Activated naive CD4-positive, alpha-beta T cell treated with anti-CD3 and anti-CD28 coated beads, Interleukin-2, amount 50 U/mL, for 24 hours (primary cell): ENCODE results near the gene TNFRSF18.

Experiments
- H3K27ac Mint-ChIP-seq: one replicate; pipeline ENCODE4 v1.8.0; 2021; ENCODE audit warnings: mild to moderate bottlenecking, mixed read lengths
- H3K27me3 Mint-ChIP-seq: one replicate; pipeline ENCODE4 v1.8.0; 2021; ENCODE audit warnings: mixed read lengths
- H3K36me3 Mint-ChIP-seq: one replicate; pipeline ENCODE4 v1.8.0; 2021; ENCODE audit warnings: mixed read lengths
- H3K4me1 Mint-ChIP-seq: one replicate; pipeline ENCODE4 v1.8.0; 2021; ENCODE audit warnings: mixed read lengths
- H3K4me3 Mint-ChIP-seq: one replicate; pipeline ENCODE4 v1.8.0; 2021; ENCODE audit warnings: mild to moderate bottlenecking, mixed read lengths
- H3K9me3 Mint-ChIP-seq: one replicate; pipeline ENCODE4 v1.8.0; 2021; ENCODE audit warnings: mixed read lengths

TNFRSF18 gene

DNA sequence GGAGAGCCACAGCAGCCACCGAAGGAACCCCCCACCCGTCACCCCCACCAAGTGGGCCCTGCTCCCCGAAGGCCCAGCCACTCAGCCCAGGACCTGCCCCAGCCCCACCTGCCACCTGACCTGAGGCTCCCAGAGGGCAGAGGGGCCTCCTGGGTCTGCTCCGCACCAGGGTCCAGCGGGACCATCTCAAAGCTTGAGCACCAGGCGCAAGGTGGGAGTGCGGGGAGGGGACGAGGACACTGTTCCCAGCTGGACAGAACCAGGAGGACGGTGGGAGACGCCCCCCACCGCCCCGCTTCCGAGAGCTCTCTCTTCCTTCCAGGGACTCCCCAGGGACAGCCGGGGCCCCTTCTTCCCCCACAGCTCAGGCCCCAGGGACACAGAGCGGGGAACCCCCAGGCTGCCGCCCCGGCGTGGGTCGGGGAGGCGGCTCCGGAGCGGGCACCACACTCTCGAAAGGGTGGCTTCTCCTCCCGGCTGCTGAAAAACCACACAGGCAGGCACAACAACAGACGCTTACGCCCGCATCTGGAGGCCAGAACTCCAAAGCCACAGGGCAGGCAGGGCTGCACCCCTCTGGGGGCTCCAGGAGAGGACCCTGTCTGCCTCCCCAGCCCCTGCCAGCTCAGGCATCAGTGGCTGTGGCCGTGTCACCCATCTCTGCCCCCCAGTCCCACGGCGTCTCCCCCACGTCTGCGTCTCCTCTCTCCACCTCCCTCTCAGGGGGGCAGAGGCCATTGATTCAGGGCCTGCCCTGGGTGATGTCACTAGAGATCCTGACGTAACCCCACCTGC is 34.6 kb downstream of the TNFRSF18 start:
- no peak overlapping the region for H3K4me3 Mint-ChIP-seq
- H3K27ac Mint-ChIP-seq = no peak overlapping the region

DNA sequence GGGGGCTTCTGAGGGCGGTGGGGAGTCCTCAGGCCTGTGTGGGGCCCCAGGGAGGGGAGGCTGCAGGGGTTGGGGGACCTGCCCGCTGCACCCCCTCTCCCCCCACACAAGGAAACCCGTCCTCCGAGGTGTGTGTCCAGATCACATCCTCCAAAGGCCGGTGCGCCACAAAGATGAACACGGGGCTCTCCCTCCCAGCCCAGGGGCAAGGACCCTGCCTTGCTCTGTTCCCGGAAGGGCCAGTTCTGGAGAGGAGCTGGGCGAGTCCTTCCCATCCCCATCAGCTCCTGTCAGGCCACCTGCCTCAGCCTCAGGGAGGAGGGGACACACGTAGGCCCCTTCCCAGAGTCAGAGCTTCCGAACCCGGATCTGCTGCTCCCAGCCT is 35.2 kb downstream of the TNFRSF18 start:
- no peaks in the 10 kb centered on the region for H3K36me3 Mint-ChIP-seq
- H3K27ac Mint-ChIP-seq = no peak overlapping the region
- H3K27me3 Mint-ChIP-seq = peaks cover 5% of the 10 kb centered on the region
- no peaks in the 10 kb centered on the region for H3K9me3 Mint-ChIP-seq
- H3K4me3 Mint-ChIP-seq = no peak overlapping the region
- peaks cover 13% of the 10 kb centered on the region for H3K4me1 Mint-ChIP-seq

More for the DNA sequence above, 34.6 kb downstream of the TNFRSF18 start:
- H3K27me3 Mint-ChIP-seq = peaks cover 5% of the 10 kb centered on the region
- H3K9me3 Mint-ChIP-seq = no peaks in the 10 kb centered on the region
- peaks cover 13% of the 10 kb centered on the region for H3K4me1 Mint-ChIP-seq
- no peaks in the 10 kb centered on the region for H3K36me3 Mint-ChIP-seq

DNA sequence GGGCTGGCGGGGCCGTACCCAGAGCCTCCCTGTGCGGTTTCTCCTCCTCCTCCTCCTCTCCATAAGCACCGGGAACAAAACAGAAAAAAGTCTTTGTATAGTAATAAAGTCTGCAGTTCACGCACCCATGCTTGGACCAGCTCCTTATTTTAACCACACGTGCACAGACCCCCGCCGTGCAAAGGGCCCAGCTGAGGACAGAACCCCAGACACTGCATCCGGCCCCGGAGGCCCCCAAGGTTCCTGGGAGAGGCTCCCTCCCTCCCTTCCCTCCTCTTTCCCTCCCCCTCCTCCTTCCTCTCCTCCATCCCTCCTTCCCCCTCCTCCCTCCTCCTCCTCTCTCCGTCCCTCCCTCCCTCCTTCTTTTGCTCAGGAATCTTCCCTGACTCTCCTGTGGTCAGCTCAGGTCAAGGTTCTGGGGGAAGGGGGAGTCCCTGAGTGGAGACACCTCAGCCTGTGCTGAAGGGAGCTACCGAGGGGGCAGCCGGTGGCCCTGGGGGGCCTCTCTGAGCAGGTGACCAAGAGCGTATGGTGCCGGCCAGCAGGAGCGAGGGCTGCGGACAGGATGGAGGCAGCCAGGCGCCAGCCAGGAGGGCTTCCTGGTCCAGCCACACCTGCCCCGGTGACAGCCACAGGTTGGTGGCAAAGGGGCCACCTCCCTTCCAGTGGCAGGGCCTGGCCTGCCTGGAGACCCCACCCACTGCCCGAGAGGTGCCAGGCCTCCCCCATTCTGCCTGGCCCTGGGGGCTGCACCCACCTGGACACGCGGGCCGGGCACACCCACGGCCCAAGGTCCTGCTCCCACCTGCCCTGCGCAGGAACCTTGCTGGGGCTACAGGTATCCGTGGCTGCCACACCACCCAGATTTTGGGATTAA is 35.9 kb downstream of the TNFRSF18 start:
- H3K27ac Mint-ChIP-seq = no peak overlapping the region
- H3K9me3 Mint-ChIP-seq = no peaks in the 10 kb centered on the region
- peaks cover 13% of the 10 kb centered on the region for H3K4me1 Mint-ChIP-seq
- peaks cover 5% of the 10 kb centered on the region for H3K27me3 Mint-ChIP-seq
- no peak overlapping the region for H3K4me3 Mint-ChIP-seq
- no peaks in the 10 kb centered on the region for H3K36me3 Mint-ChIP-seq

DNA sequence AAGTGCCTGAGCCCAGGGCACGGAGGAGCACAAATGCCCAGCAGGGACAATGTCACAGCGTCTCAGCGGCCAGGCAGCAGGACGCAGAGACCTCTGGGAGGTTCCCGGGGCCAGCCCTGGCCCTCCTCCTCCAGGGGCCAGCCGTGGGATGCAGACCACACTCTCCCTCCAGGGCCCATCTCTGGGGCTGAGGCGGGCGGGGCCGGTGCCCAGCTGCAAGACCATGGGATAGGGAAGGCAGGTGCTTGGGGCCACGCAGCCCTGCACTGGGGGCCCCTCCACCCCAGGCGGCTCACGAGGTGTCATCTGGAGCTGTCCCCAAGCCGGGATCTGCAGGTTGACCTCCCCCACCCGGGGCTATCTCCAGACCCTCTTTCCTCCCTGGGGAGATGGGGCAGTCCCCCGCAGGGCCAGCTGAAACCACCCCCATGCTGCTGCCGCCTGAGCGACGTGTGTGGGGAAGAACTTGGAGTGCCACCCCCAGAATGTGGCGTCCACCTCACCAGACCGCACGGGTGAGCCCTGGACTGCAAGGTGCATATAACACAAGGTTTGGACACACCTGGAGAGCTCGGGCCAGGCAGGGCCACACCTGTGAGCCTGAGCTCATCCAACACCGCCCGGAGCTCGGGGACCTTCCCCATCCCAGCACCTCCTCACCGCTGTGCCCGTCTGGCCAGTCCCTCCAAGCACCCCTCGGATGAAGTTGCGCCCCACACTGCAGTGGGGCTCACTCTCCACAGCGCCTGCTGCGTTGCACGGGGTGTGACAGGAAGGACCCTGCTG is 36.8 kb downstream of the TNFRSF18 start:
- peaks cover 13% of the 10 kb centered on the region for H3K4me1 Mint-ChIP-seq
- H3K4me3 Mint-ChIP-seq = no peak overlapping the region
- no peak overlapping the region for H3K27ac Mint-ChIP-seq
- no peaks in the 10 kb centered on the region for H3K9me3 Mint-ChIP-seq
- peaks cover 5% of the 10 kb centered on the region for H3K27me3 Mint-ChIP-seq
- H3K36me3 Mint-ChIP-seq = no peaks in the 10 kb centered on the region

DNA sequence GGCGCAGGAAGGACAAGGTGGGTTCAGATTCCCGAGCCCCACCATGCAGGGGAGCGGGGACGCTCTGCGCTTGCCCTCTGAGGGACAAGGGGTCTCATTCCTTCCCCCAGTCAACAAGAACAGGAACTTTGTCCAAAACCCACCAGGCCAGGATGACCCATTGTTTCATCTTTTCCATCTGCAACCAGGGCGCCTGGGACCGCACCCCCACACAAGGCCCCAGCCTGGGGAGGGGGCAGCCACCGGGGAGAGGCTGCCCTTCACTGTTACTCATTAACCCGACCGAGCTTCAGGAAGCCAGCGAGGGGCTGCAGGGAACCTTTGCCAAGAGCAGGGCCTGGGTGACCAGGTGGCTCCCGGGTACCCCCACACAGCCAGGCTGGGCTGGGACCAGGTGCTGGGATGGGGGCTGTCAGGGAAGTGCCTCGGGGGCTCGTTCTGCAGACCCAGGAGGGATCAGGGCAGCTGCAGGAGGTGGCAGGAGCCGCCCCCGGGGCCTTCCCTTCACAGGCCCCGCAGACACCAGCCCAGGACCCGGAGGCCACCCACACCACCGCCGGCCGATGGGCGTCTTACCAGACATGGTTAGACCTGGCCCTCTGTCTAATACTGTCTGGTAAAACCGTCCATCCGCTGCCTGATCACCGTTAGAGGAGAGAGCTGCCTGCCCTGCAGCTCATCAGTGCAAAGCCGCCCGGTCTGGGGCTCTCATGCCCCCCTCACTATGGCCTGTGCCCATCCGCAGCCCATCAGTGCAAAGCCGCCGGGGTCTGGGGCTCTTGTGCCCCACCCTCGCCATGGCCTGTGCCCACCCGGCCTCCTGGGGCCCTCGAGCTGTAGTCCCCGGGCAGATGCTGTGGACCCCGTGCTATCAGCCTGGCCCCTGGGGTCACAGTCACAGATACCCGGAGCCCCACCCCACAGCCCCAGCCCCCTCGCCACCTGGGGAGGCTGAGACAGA is 37.7 kb downstream of the TNFRSF18 start:
- Mint-ChIP-seq H3K36me3 (no peaks in the 10 kb centered on the region), H3K27ac (no peak overlapping the region), H3K27me3 (peaks cover 5% of the 10 kb centered on the region), H3K9me3 (no peaks in the 10 kb centered on the region), H3K4me1 (peaks cover 11% of the 10 kb centered on the region), H3K4me3 (no peak overlapping the region)

DNA sequence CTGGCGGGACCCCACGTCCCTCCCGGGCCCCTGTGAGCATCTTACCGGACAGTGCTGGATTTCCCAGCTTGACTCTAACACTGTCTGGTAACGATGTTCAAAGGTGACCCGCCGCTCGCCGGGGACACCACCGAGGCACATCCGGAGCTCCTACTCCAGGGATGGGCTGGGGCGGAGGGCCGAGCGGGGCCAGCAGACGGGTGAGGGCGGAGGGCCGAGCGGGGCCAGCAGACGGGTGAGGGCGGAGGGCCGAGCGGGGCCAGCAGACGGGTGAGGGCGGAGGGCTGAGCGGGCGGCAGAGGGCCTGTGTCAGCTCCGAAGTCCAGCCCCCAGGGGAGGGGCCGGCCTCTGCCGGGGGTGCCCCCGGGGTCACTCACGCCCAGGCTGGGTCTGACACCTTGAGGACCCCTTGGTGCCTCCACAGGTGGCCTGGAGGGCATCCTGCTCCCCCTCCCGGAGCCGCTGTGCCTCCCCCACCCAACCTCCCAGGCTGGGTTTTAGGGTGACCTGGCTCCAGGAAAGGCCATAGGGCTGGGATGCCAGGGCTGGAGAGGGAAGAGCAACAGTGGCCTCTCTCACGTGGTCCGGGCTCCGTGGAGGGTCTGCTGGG is 38.4 kb downstream of the TNFRSF18 start:
- Mint-ChIP-seq H3K4me3 (no peak overlapping the region), H3K36me3 (no peaks in the 10 kb centered on the region)

DNA sequence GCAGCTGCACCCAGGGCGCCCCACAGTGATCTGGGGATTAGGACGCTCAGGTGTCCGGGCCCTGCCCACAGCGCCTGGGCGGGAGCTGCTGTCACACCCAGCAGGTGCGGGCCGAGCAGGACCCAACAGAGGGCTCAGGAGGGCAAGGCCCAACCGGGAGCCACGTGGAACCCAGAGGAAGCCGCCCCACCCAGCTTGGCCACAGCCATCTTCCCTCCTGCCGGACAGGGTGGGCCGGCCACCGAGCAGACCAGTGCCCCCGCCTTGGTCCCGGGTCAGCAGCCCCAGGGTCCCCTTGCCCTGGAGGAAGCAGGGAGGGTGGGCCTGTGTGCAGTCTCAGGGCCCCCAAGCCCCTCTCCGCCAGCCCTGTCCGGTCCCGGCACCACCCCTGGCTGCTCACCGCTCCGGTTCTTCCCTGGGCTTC is 39.0 kb downstream of the TNFRSF18 start:
- peaks cover 5% of the 10 kb centered on the region for H3K27me3 Mint-ChIP-seq
- no peaks in the 10 kb centered on the region for H3K36me3 Mint-ChIP-seq
- no peaks in the 10 kb centered on the region for H3K9me3 Mint-ChIP-seq
- H3K27ac Mint-ChIP-seq = no peak overlapping the region
- H3K4me1 Mint-ChIP-seq = peaks cover 10% of the 10 kb centered on the region
- no peak overlapping the region for H3K4me3 Mint-ChIP-seq

More for the DNA sequence above, 38.4 kb downstream of the TNFRSF18 start:
- H3K27me3 Mint-ChIP-seq = peaks cover 5% of the 10 kb centered on the region
- peaks cover 11% of the 10 kb centered on the region for H3K4me1 Mint-ChIP-seq
- no peaks in the 10 kb centered on the region for H3K9me3 Mint-ChIP-seq
- H3K27ac Mint-ChIP-seq = no peak overlapping the region

DNA sequence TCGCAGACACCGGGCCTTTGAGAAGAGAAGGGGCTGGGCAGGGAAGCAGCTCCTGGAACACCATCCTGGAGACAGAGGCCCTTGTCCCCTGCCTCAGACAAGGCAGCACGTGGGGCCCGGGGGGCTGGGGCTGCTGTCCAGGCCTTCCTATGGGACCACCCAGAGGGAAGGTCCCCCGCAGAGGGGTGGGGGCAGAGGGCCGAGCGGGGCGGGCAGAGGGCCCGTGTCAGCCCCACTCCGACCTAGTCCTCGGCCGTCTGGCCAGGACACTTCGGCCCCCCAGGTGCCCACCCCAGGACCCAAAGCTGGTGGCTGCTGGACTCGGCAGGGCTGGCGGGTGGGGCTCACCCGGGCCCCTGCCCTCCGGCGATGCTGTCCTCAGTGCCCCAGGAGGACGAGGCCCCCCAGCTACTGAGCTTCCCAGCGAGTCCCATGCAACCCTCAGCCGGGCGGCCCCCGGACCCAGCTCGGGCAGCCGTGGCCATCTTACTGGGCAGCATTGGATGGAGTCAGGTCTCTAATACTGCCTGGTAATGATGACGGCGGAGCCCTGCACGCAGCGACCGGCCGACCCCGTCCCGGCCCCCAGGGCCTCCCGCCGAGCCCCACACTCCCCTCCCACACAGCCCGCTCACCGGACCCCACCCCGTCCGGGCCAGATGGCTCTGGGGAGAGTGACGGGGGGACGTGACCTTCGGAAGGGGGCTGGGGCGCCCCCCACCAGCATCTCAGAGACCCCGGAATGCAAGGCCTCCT is 39.6 kb downstream of the TNFRSF18 start:
- Mint-ChIP-seq H3K4me1 (peaks cover 7% of the 10 kb centered on the region), H3K27me3 (peaks cover 3% of the 10 kb centered on the region), H3K27ac (no peak overlapping the region), H3K4me3 (no peak overlapping the region), H3K36me3 (no peaks in the 10 kb centered on the region), H3K9me3 (no peaks in the 10 kb centered on the region)

DNA sequence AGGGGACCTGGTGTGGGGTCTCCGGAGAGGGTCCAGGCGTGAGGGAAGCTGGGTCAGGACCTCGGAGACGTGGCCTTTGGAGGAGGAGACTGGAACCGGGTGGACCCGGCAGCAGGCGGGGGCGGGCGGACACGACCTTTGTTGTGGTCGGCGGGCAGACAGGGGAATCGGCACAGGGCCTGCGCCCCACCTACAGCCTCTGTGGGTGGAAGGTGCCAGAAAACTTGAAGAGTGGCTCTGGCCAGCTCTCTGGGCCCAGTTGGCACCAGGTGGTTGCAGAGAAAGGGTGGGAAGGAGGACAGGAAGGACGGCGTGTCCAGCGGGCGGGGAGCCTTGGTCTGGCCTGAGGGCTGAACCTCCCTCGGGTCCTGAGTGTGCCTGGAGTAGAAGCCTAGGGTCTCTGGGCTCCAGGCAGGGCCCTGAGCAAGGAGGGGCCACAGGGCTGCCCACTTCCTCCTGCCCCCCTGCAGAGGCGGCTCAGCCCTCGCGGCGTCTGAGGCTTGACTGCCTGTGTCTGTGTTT is 40.4 kb downstream of the TNFRSF18 start:
- H3K27me3 Mint-ChIP-seq = peaks cover 3% of the 10 kb centered on the region

DNA sequence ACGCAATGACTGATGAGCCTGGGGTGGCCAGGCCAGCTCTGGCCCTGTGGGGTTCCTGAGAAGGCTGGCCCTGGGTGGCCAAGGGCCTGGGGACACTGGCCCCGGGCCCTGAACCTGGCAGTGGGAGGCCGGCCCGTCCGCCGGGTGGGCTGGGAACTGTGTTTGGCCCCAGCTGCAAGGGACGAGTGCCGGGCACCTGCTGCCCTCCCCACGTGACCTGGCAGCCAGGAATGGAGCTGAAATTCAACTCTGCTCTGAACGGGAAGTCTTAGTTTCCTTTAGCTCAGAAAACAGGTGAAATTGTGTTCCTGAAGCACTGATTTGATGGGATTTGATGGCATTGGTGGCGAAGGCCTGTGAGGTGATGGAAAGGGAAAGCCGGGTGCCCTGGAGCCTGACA is 40.9 kb downstream of the TNFRSF18 start:
- H3K9me3 Mint-ChIP-seq = no peaks in the 10 kb centered on the region
- no peak overlapping the region for H3K27ac Mint-ChIP-seq
- H3K36me3 Mint-ChIP-seq = no peaks in the 10 kb centered on the region
- no peak overlapping the region for H3K4me3 Mint-ChIP-seq
- peaks cover 7% of the 10 kb centered on the region for H3K4me1 Mint-ChIP-seq
- peaks cover 3% of the 10 kb centered on the region for H3K27me3 Mint-ChIP-seq

More for the DNA sequence above, 40.4 kb downstream of the TNFRSF18 start:
- no peaks in the 10 kb centered on the region for H3K9me3 Mint-ChIP-seq
- no peak overlapping the region for H3K4me3 Mint-ChIP-seq
- H3K4me1 Mint-ChIP-seq = peaks cover 7% of the 10 kb centered on the region
- H3K36me3 Mint-ChIP-seq = no peaks in the 10 kb centered on the region
- H3K27ac Mint-ChIP-seq = no peak overlapping the region

DNA sequence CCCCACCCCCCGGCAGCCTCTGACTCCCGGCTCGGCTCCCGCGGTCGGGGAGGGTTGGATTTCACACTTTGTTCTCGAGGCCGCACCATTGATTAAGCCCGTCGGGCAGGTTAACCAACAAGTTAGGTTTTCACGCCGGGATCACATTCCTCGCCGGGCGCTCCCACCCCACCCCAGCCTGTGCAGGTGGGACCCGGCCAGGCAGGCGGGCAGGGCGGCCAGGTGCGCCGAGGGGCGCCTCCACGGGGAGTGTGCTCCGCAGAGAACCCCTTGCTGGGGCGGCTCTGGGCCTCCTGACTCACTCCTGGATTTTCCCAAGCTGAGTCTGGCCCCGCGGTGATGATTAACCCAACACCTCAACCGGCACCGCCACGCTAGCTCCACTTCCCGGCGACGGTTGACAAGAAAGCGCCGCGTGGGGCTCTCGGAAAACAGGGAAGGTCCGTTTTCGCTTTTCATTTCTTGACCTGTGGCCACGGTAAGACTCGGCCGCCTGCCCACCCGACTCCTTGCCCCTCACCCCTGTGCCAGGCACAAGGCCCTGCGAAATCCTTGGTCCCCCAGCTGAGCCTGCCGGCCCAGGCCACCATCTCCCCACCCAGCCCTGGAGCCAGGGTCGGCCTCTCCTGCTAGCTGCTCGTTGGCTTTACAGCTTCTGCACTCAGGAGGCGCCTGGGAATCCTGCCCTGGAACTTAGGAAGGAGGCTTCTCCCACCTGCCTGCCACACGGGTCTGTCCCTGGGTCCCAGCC is 41.5 kb downstream of the TNFRSF18 start:
- H3K4me1 Mint-ChIP-seq = peaks cover 2% of the 10 kb centered on the region
- no peak overlapping the region for H3K27ac Mint-ChIP-seq
- peaks cover under 1% of the 10 kb centered on the region for H3K27me3 Mint-ChIP-seq
- H3K9me3 Mint-ChIP-seq = no peaks in the 10 kb centered on the region
- H3K36me3 Mint-ChIP-seq = no peaks in the 10 kb centered on the region
- no peak overlapping the region for H3K4me3 Mint-ChIP-seq

DNA sequence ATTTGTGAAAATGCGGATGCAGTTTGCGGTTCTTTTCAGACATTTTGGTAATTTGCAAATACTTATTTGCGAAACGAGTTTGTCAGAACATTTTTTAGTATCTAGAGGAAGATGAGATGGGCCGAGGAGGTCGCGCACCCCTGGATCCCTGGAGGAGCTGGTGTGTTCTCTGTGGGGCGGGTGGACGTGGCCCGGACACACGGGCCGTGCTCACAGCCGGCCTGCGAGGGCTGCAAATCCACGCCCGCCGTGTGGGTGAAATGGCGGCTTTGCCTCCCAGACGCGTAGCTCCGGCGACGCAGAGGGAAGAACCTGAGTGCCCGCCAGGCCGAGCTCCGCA is 42.1 kb downstream of the TNFRSF18 start:
- H3K27me3 Mint-ChIP-seq = no peaks in the 10 kb centered on the region
- H3K27ac Mint-ChIP-seq = no peak overlapping the region
- H3K4me3 Mint-ChIP-seq = no peak overlapping the region

DNA sequence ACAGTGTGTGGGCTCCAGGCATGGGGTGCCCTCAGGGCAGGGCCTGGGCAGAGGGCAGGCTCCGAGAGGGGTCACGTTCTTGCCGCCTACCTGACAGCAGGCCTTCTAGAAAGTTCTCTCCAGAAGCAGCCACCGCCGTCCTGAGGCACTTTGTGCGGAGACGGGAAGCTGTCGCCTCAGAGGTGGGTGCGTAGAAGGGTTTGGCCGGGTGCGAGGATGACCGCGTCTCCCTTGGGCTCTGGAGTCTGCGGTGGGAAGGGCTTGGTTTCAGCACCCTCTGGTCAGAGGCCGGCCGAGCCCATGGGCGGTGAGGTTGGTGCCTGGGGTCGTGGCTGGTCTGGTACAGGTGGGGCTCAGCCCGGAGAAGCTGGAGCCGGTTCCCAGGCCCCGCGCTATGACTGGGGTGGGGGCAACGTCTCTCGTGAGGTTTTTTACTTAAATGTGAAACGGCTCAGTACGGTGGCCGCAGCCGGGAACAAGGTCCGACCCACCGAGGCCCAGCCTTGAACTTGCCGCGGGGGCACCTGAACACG is 42.8 kb downstream of the TNFRSF18 start:
- Mint-ChIP-seq H3K36me3 (no peaks in the 10 kb centered on the region), H3K9me3 (no peaks in the 10 kb centered on the region), H3K4me3 (no peak overlapping the region), H3K27ac (no peak overlapping the region), H3K27me3 (no peaks in the 10 kb centered on the region), H3K4me1 (no peaks in the 10 kb centered on the region)

More for the DNA sequence above, 42.1 kb downstream of the TNFRSF18 start:
- Mint-ChIP-seq H3K36me3 (no peaks in the 10 kb centered on the region), H3K9me3 (no peaks in the 10 kb centered on the region), H3K4me1 (no peaks in the 10 kb centered on the region)
